HG02840 (cell line): Measurements from ENCODE around the gene TMEM41B.
"Not testable (repeated sequence)": the region's sequence is repeated elsewhere in the genome, so short reads cannot be mapped to it uniquely, and the experiment has no call there.

Experiments
- ATAC-seq: cut with Tn5 transposase; IDR thresholded peaks from one replicate; pipeline ENCODE4 v1.9.1; 2021; ENCODE audit warnings: mild to moderate bottlenecking, moderate library complexity, moderate number of reproducible peaks; ENCODE audit not compliant: unreplicated experiment, low FRiP score

TMEM41B gene

GRCh38 chr11:9314291-9315077 is at the start of gene TMEM41B:
TMEM41B (minus strand) TSS chr11:9314593; CDS start chr11:9314441, 152 bp downstream.
- peak; percentile 97 for ATAC-seq

GRCh38 chr11:9362393-9362863 is 48.0 kb upstream of the TMEM41B start:
- no peak for ATAC-seq

- ATAC-seq: not testable (repeated sequence)
These were observed 46.6 kb upstream of the TMEM41B start for GRCh38 chr11:9360862-9361622.

GRCh38 chr11:9357041-9357440 is 42.6 kb upstream of the TMEM41B start:
- ATAC-seq: no peak

GRCh38 chr11:9351321-9351881 is 37.0 kb upstream of the TMEM41B start:
- ATAC-seq: no peak

- not testable (repeated sequence) for ATAC-seq
These were observed 33.4 kb upstream of the TMEM41B start for GRCh38 chr11:9347779-9348178.

- ATAC-seq: no peak
These were observed 32.7 kb upstream of the TMEM41B start for GRCh38 chr11:9347100-9347499.

GRCh38 chr11:9344061-9344680 is 29.8 kb upstream of the TMEM41B start:
- ATAC-seq: no peak

GRCh38 chr11:9341638-9342178 is 27.3 kb upstream of the TMEM41B start:
- no peak for ATAC-seq

GRCh38 chr11:9332655-9333054 is 18.3 kb upstream of the TMEM41B start:
- no peak for ATAC-seq

- ATAC-seq: no peak
These were observed 16.3 kb upstream of the TMEM41B start for GRCh38 chr11:9330387-9331384.

- no peak for ATAC-seq
These were observed 5.7 kb upstream of the TMEM41B start for GRCh38 chr11:9320047-9320446.

GRCh38 chr11:9319377-9320001 is 5.1 kb upstream of the TMEM41B start:
- not testable (repeated sequence) for ATAC-seq

GRCh38 chr11:9318442-9319376 is 4.3 kb upstream of the TMEM41B start:
- ATAC-seq: not testable (repeated sequence)

GRCh38 chr11:9316334-9316733 is 1.9 kb upstream of the TMEM41B start:
- no peak for ATAC-seq

GRCh38 chr11:9315078-9315688 is 790 bp upstream of the TMEM41B start:
- ATAC-seq: no peak

GRCh38 chr11:9313648-9314290 is 624 bp downstream of the TMEM41B start:
- peak; percentile 14 for ATAC-seq
